GM21786 (cell line): ENCODE data around the gene AGAP5.
"Not testable (repeated sequence)": the region's sequence is repeated elsewhere in the genome, so short reads cannot be mapped to it uniquely, and the experiment has no call there.

Source experiments
- ATAC-seq: cut with Tn5 transposase; IDR thresholded peaks from one replicate; pipeline ENCODE4 v1.9.1; 2021; ENCODE audit not compliant: unreplicated experiment

The AGAP5 gene

DNA sequence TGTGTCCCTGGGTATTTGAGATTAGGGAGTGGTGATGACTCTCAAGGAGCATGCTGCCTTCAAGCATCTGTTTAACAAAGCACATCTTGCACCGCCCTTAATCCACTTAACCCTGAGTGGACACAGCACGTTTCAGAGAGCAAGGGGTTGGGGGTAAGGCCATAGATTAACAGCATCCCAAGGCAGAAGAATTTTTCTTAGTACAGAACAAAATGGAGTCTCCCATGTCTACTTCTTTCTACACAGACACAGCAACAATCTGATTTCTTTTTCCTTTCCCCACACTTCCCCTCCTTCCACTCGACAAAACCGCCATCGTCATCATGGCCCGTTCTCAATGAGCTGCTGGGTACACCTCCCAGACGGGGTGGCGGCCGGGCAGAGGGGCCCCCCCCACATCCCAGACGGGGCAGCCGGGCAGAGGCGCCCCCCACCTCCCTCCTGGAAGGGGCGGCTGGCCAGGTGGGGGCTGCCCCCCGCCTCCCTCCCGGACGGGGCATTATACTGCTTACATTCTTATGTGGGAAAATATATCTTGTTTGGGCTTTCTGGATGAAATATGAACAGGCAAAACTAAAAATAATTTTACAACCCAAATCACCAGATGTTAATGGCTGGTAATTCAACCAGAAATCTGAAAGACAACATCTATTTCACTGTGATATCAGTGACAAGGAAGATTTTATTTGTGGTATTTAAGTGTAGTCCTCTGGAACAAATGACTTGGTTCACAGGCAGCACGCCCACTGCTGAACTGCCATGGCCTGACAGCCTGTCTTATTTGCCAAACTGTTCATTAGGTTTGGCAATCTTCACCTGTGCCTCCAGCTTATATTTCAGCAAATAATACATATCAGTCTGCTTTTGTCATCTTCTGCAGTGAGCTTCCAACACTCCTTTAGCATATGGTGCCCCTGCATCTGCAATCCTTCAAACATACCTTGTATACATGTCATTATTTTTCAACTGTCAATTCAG, 17.6 kb upstream of the AGAP5 start:
- not testable (repeated sequence) for ATAC-seq

GRCh38 chr10:73714483-73714882, 16.6 kb upstream of the AGAP5 start:
- not testable (repeated sequence) for ATAC-seq

GRCh38 chr10:73713912-73714311, 16.0 kb upstream of the AGAP5 start:
- ATAC-seq: not testable (repeated sequence)

GRCh38 chr10:73711683-73712082, 13.8 kb upstream of the AGAP5 start:
- not testable (repeated sequence) for ATAC-seq

GRCh38 chr10:73708122-73708521, 10.2 kb upstream of the AGAP5 start:
- ATAC-seq: not testable (repeated sequence)

GRCh38 chr10:73707628-73708027, 9.7 kb upstream of the AGAP5 start:
- ATAC-seq: not testable (repeated sequence)

DNA sequence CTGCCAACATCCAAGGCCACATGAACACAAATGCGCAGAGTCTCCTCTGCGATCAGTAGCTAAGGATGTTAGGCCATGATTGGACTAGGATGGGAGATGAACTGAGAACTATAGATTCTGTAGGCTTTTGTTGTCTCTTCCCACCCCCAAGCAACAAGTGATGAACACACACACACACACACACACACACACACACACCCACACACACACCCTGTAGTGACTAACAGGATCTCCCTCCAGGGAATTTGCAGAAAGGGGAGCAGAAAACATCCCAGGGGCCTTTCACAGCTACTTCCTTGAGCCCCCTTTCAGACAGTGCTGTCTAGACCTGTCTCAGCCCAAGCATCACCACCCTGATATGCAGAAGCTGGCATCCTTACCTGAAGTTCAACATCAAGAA, 8.6 kb upstream of the AGAP5 start:
- ATAC-seq: not testable (repeated sequence)

- ATAC-seq: not testable (repeated sequence)
Observed at GRCh38 chr10:73705506-73706072, 7.7 kb upstream of the AGAP5 start.

DNA sequence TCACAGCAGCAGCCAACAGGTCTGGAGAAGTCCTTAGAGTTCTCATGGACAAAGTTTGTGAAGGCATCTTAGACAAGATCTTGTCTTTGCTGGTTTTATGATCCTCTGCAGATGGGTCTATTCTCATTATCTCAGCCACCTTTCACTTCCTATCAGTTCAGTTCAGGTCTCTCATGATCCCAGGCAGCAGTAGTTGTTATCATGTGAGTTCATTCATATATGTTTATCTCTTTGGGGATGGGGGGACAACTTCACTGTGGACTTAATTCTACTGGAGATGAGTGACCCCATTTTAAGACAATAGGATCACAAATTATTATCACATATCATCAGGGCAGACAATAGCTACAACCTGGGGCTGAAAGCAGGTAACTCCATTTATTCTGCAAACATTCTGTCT, 6.0 kb upstream of the AGAP5 start:
- not testable (repeated sequence) for ATAC-seq

DNA sequence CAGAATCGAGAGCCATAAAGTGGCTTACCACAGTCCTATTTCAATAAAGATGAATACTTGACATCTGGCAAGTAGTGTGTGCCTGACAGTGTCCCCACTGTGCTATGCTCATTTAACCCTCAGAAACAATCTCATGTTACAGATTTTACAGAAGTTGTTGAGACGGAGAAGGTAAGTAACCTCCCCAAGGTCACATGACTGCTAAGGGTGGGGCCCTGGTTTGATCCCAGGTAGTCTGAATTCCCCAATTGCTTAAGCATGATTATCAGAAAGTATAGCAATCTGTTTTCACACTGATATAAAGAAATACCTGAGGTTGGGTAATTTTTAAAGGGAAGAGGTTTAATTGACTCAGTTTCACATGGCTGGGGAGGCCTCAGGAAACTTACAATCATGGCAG, 910 bp upstream of the AGAP5 start:
- ATAC-seq: not testable (repeated sequence)

GRCh38 chr10:73695302-73695701, 2.6 kb downstream of the AGAP5 start:
- not testable (repeated sequence) for ATAC-seq

GRCh38 chr10:73690755-73691154, 7.2 kb downstream of the AGAP5 start:
- not testable (repeated sequence) for ATAC-seq

DNA sequence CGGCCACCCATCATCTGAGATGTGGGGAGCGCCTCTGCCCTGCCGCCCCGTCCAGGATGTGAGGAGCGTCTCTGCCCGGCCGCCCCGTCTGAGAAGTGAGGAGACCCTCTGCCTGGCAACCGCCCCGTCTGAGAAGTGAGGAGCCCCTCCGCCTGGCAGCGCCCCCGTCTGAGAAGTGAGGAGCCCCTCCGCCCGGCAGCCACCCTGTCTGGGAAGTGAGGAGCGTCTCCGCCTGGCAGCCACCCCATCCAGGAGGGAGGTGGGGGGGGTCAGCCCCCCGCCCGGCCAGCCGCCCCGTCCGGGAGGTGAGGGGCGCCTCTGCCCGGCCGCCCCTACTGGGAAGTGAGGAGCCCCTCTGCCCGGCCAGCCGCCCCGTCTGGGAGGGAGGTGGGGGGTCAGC, 8.3 kb downstream of the AGAP5 start:
- not testable (repeated sequence) for ATAC-seq

GRCh38 chr10:73687641-73688040, 10.3 kb downstream of the AGAP5 start:
- not testable (repeated sequence) for ATAC-seq

GRCh38 chr10:73674546-73674945, 23.4 kb downstream of the AGAP5 start:
- not testable (repeated sequence) for ATAC-seq

DNA sequence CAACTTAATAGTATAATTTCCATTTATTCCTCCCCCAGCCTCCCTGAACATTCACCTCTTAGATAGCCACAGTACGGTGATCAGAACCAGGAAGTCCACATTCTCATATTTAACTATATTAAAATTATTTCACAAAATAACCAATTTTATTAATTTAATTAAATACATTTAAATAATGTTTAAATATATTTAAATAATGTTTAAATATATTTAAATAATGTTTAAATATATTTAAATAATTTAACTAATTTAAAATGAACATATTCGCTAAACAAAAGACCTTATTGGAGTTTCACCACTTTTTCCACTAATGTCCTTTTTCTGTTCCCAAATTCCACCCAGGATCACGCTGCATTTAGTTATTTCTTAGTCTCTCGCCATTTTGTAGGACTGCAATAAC, 29.5 kb downstream of the AGAP5 start:
- not testable (repeated sequence) for ATAC-seq

DNA sequence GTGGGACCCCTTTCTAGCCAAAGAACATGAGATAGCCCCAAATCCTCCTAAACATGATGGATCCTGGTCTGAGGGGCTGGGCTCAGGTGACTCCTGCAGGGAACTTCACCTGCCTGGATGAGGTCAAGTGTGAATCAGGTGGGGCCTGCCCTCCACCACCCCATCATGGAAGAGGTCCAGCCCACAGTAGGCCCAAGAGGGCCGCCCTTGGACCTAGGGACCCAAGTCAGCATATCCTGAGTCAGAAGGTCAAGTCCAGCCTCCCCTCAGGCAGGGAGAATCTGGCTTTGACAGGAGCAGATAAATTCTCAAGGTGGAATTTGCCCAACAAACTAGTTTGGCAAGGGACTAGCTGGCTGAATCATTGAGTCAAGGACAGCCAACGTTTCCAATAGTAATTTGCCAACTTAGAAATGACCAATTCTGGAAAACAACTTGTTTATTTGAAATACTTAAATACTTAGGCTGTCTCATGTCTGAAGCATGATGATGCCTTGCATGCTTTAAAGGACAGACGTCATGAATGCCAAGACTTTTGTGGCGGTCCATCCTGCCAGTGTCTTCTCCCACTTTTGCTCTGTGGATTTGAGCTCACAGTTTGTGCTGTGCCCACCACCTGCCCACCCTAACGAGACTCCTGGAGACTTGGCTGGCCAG, 31.6 kb downstream of the AGAP5 start:
- not testable (repeated sequence) for ATAC-seq

GRCh38 chr10:73665581-73665980, 32.3 kb downstream of the AGAP5 start:
- not testable (repeated sequence) for ATAC-seq

GRCh38 chr10:73664156-73665040, 33.5 kb downstream of the AGAP5 start:
- ATAC-seq: not testable (repeated sequence)

DNA sequence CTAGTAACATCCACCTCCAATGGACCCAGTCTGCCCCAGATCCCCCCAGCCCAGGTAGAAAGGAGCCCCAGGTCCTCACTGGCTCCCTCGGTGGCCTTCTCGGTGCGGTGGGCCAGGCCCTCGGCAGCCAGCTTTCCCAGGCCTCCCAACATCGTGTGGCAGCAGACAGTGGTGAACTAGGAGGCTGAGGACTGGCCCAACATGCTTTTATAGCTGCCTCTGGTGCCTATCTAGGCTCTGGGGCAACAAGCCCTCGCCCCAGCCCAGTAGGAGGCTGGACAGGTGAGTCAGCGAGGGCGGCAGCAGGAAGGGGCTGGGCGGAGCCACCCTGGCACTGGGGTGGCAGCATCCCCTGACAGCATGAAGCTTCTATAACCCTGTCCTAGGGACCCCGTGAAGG, 34.3 kb downstream of the AGAP5 start:
- ATAC-seq: not testable (repeated sequence)
